ENCODE measurements around the gene PACRG. TPM values are rescaled to one million over a fixed set of nuclear protein-coding genes. Genes with fewer than 3 reads are reported as not detected.

Gene PACRG
- total RNA-seq, 2 experiments from 2014 or later: not detected

- Histone ChIP-seq H2AFZ (ENCODE audit: low read length) (no peak overlapping the region), H3K79me2 (ENCODE audit: insufficient read depth, low read depth, low read length) (no peaks in the 10 kb centered on the region), H3K4me2 (ENCODE audit: low read length) (no peak overlapping the region), H3K4me1 (ENCODE audit: insufficient read depth, low read length, poor library complexity, severe bottlenecking) (no peaks in the 10 kb centered on the region), H4K20me1 (ENCODE audit: insufficient read depth, low read length) (no peaks in the 10 kb centered on the region), H3K4me3 (ENCODE audit: low read depth, low read length, poor library complexity, severe bottlenecking) (no peak overlapping the region), H3K9me2 (ENCODE audit: insufficient read depth, low read length) (no peaks in the 10 kb centered on the region), H3K27ac (ENCODE audit: low read depth, low read length, poor library complexity, severe bottlenecking) (no peak overlapping the region), H3K9me3 (ENCODE audit: low read length) (no peaks in the 10 kb centered on the region), H3K36me3 (ENCODE audit: insufficient read depth, low read length) (no peaks in the 10 kb centered on the region)
- intact Hi-C loops (cut with micrococcal nuclease; ENCODE audit: unreplicated experiment): no loop called here
- BruUV-seq (replicated peaks): no TSS peak
- no peak for TF ChIP-seq CTCF (conservative IDR thresholded peaks at IDR 0.05; ENCODE audit: low read length)
- TF ChIP-seq EZH2phosphoT487 (IDR thresholded peaks at IDR 0.05; ENCODE audit: borderline replicate concordance, low read depth, low read length): no peak
- no peak for DNase-seq (ENCODE audit: low spot score)
- ChIA-PET POLR2A (no interaction called here), CTCF (ENCODE audit: unreplicated experiment) (no interaction called here)
Observed at GRCh38 chr6:163352011-163352685, 624.4 kb downstream of the PACRG start.

GRCh38 chr6:163352966-163353365 is 625.2 kb downstream of the PACRG start:
- no peak overlapping the region for H2AFZ ChIP-seq (ENCODE audit: low read length)
- H3K9me2 ChIP-seq (ENCODE audit: insufficient read depth, low read length): no peaks in the 10 kb centered on the region
- intact Hi-C loops (cut with micrococcal nuclease; ENCODE audit: unreplicated experiment): no loop called here
- no peak overlapping the region for H3K4me3 ChIP-seq (ENCODE audit: low read depth, low read length, poor library complexity, severe bottlenecking)
- H3K27ac ChIP-seq (ENCODE audit: low read depth, low read length, poor library complexity, severe bottlenecking): no peak overlapping the region
- H3K36me3 ChIP-seq (ENCODE audit: insufficient read depth, low read length): no peaks in the 10 kb centered on the region
- no TSS peak for BruUV-seq (replicated peaks)
- ChIA-PET CTCF (ENCODE audit: unreplicated experiment) (no interaction called here), POLR2A (no interaction called here)
- H3K4me1 ChIP-seq (ENCODE audit: insufficient read depth, low read length, poor library complexity, severe bottlenecking): no peaks in the 10 kb centered on the region
- no peaks in the 10 kb centered on the region for H3K79me2 ChIP-seq (ENCODE audit: insufficient read depth, low read depth, low read length)
- DNase-seq (ENCODE audit: low spot score): no peak
- H4K20me1 ChIP-seq (ENCODE audit: insufficient read depth, low read length): no peaks in the 10 kb centered on the region
- TF ChIP-seq EZH2phosphoT487 (IDR thresholded peaks at IDR 0.05; ENCODE audit: borderline replicate concordance, low read depth, low read length): no peak
- no peak for TF ChIP-seq CTCF (conservative IDR thresholded peaks at IDR 0.05; ENCODE audit: low read length)
- no peaks in the 10 kb centered on the region for H3K9me3 ChIP-seq (ENCODE audit: low read length)
- no peak overlapping the region for H3K4me2 ChIP-seq (ENCODE audit: low read length)

- Histone ChIP-seq H3K79me2 (ENCODE audit: insufficient read depth, low read depth, low read length) (no peaks in the 10 kb centered on the region), H2AFZ (ENCODE audit: low read length) (no peak overlapping the region), H3K4me3 (ENCODE audit: low read depth, low read length, poor library complexity, severe bottlenecking) (no peak overlapping the region), H3K4me2 (ENCODE audit: low read length) (no peak overlapping the region), H4K20me1 (ENCODE audit: insufficient read depth, low read length) (no peaks in the 10 kb centered on the region), H3K4me1 (ENCODE audit: insufficient read depth, low read length, poor library complexity, severe bottlenecking) (no peaks in the 10 kb centered on the region), H3K27ac (ENCODE audit: low read depth, low read length, poor library complexity, severe bottlenecking) (no peak overlapping the region), H3K9me2 (ENCODE audit: insufficient read depth, low read length) (no peaks in the 10 kb centered on the region), H3K36me3 (ENCODE audit: insufficient read depth, low read length) (no peaks in the 10 kb centered on the region), H3K9me3 (ENCODE audit: low read length) (no peaks in the 10 kb centered on the region)
- intact Hi-C loops (cut with micrococcal nuclease; ENCODE audit: unreplicated experiment): no loop called here
- DNase-seq (ENCODE audit: low spot score): no peak
- TF ChIP-seq EZH2phosphoT487 (IDR thresholded peaks at IDR 0.05; ENCODE audit: borderline replicate concordance, low read depth, low read length) (no peak), CTCF (conservative IDR thresholded peaks at IDR 0.05; ENCODE audit: low read length) (no peak)
- ChIA-PET CTCF (ENCODE audit: unreplicated experiment) (no interaction called here), POLR2A (no interaction called here)
- no TSS peak for BruUV-seq (replicated peaks)
Observed at GRCh38 chr6:163354085-163354484, 626.3 kb downstream of the PACRG start.

All from OCI-LY7 (cell line).